Measurements from ENCODE around the gene SUSD3.

- TF ChIP-seq GTF2F1 (IDR thresholded peaks at IDR 0.05; ENCODE audit: borderline replicate concordance, low read depth, low read length): no peak
- TF ChIP-seq CTCF (IDR thresholded peaks at IDR 0.05; ENCODE audit: control extremely low read depth in 1 of 3, insufficient read depth in 1 of 3, low read depth in 1 of 3, low read length in 3 of 3): no peak
- TF ChIP-seq SP1 (IDR thresholded peaks at IDR 0.05; ENCODE audit: low read depth, low read length): no peak
- no peak for TF ChIP-seq POLR2A (IDR thresholded peaks at IDR 0.05; ENCODE audit: control extremely low read depth in 1 of 2, low read depth in 2 of 2, low read length in 2 of 2)
- no peak for TF ChIP-seq MAX (IDR thresholded peaks at IDR 0.05)
Observed at GRCh38 chr9:93119703-93119952, 61.1 kb downstream of the SUSD3 start.

Data from H1 (cell line).